Thyroid gland (tissue), 4 donors: ENCODE results near the gene DCT.

Source experiments
- CTCF ChIP-seq, 6 experiments: fragments of 200-600 bp in 3 of 6; fragments of 450-650 bp in 3 of 6; sonication (generic) in 3 of 6; IDR thresholded peaks; one replicate each; pipeline ENCODE4 v1.5.1; 2016 to 2019; ENCODE audit warnings: antibody characterized with exemption in 6 of 6, mild to moderate bottlenecking in 2 of 6, inconsistent platforms in 1 of 6, moderate library complexity in 1 of 6
- POLR2A ChIP-seq, 2 donors: fragments of 450-650 bp; IDR thresholded peaks; one replicate each; pipeline ENCODE4 v1.6.1; 2017; ENCODE audit warnings: antibody characterized with exemption in 2 of 2, mild to moderate bottlenecking in 2 of 2, moderate library complexity in 1 of 2

GRCh38 chr13:94390881-94391280 lies 88.6 kb downstream of the DCT start:
- TF ChIP-seq POLR2A (IDR thresholded peaks at IDR 0.05) (no peak), CTCF (IDR thresholded peaks at IDR 0.05) (no peak)
